Endothelial cell of umbilical vein (primary cell): Measurements from ENCODE around the gene SLC7A7. TPM values are rescaled to one million over a fixed set of nuclear protein-coding genes. Genes with fewer than 3 reads are reported as not detected.

Source experiments
- BruUV-seq: library from RNA; stranded (reverse); fragments of 400-500 nt; replicated peaks from 2 replicates; lab custom pipeline; 2021; lab: Mats Ljungman, UMichigan
- CTCF ChIA-PET: fragments of 300-600, 350-600 bp; sonication (Branson Sonifier 250); formaldehyde crosslinking; loops from one replicate; lab custom pipeline; 2021; ENCODE audit warnings: antibody characterized with exemption, inconsistent platforms; lab: Charles Lee
- POLR2A ChIA-PET: fragments of 300-600, 350-600 bp; sonication (Branson Sonifier 250); formaldehyde crosslinking; loops from one replicate; lab custom pipeline; 2021; ENCODE audit warnings: antibody characterized with exemption, inconsistent platforms; lab: Charles Lee
- DNase-seq: peaks from one replicate; pipeline ENCODE4 v3.0.0-alpha.2; 2011; ENCODE audit warnings: low read depth, low spot score
- FAIRE-seq: peaks from 2 replicates; lab custom pipeline; 2011; peaks lifted over from hg19 to GRCh38; lab: Jason Lieb, UNC
- H2AFZ ChIP-seq: 2 replicates; pipeline ENCODE4 v1.6.0; 2012; ENCODE audit warnings: low read depth, low read length, control low read depth, inconsistent platforms
- H3K27ac ChIP-seq: 2 replicates; pipeline ENCODE4 v1.5.1; 2011; ENCODE audit warnings: low read depth, mild to moderate bottlenecking, control low read depth, low read length, moderate library complexity; ENCODE audit not compliant: insufficient read depth
- H3K27me3 ChIP-seq, 2 experiments: 2 replicates each; pipeline versions ENCODE4 v1.6.0 to v1.6.1; 2011; ENCODE audit warnings: low read length in 2 of 2, mixed read lengths in 1 of 2; ENCODE audit not compliant: control insufficient read depth in 2 of 2, insufficient read depth in 2 of 2
- H3K36me3 ChIP-seq, 2 experiments: 2 replicates in 1 of 2; 3 replicates in 1 of 2; pipeline ENCODE4 v1.5.1; 2011; ENCODE audit warnings: low read length in 2 of 2, mild to moderate bottlenecking in 1 of 2, moderate library complexity in 1 of 2; ENCODE audit not compliant: control insufficient read depth in 2 of 2, insufficient read depth in 2 of 2; ENCODE audit errors: extremely low read depth in 1 of 2
- H3K4me1 ChIP-seq: 3 replicates; pipeline ENCODE4 v1.5.1; 2011; ENCODE audit warnings: mild to moderate bottlenecking, low read length; ENCODE audit not compliant: control insufficient read depth, insufficient read depth; ENCODE audit errors: extremely low read depth
- H3K4me2 ChIP-seq: 2 replicates; pipeline ENCODE4 v1.6.1; 2011; ENCODE audit warnings: low read length, control low read depth, mixed read lengths; ENCODE audit not compliant: insufficient read depth
- H3K4me3 ChIP-seq, 3 experiments: fragments of 200-600 bp in 1 of 3; sonication (generic), shearing (Covaris generic) in 1 of 3; replicated peaks in 1 of 3; 2 replicates each; pipeline ENCODE4 v1.5.1; 2011 to 2016; ENCODE audit warnings: control low read depth in 3 of 3, low read length in 3 of 3, mild to moderate bottlenecking in 2 of 3, inconsistent platforms in 1 of 3, low read depth in 1 of 3, moderate library complexity in 1 of 3; ENCODE audit not compliant: insufficient read depth in 1 of 3
- H3K79me2 ChIP-seq: 2 replicates; pipeline ENCODE4 v1.6.0; 2012; ENCODE audit warnings: low read length, inconsistent platforms; ENCODE audit not compliant: control insufficient read depth, insufficient read depth
- H3K9ac ChIP-seq: replicated peaks from 2 replicates; pipeline ENCODE3; 2011; ENCODE audit warnings: low read length, control low read depth; ENCODE audit not compliant: insufficient read depth; ENCODE audit errors: extremely low read depth
- H3K9me1 ChIP-seq: replicated peaks from 3 replicates; pipeline ENCODE4 v1.6.0; 2011; ENCODE audit warnings: mild to moderate bottlenecking, low read length; ENCODE audit not compliant: control insufficient read depth, insufficient read depth; ENCODE audit errors: extremely low read depth
- H3K9me3 ChIP-seq: replicated peaks from 2 replicates; pipeline ENCODE4 v1.5.1; 2012; ENCODE audit warnings: low read length, inconsistent platforms; ENCODE audit not compliant: control insufficient read depth, insufficient read depth
- H4K20me1 ChIP-seq: replicated peaks from 2 replicates; pipeline ENCODE3; 2011; ENCODE audit warnings: mild to moderate bottlenecking, low read length; ENCODE audit not compliant: control insufficient read depth, insufficient read depth; ENCODE audit errors: extremely low read depth
- FOS ChIP-seq: IDR thresholded peaks from 2 replicates; pipeline ENCODE4 v1.6.1; 2011; ENCODE audit warnings: mild to moderate bottlenecking, low read length, moderate library complexity, borderline replicate concordance; ENCODE audit not compliant: insufficient read depth
- GATA2 ChIP-seq: IDR thresholded peaks from 2 replicates; pipeline ENCODE4 v1.7.0; 2011; ENCODE audit warnings: low read depth, mild to moderate bottlenecking, moderate library complexity, mixed read lengths, low read length; ENCODE audit not compliant: insufficient read length, insufficient read depth
- JUN ChIP-seq: IDR thresholded peaks from 2 replicates; pipeline ENCODE4 v1.6.1; 2011; ENCODE audit warnings: borderline replicate concordance, low read depth; ENCODE audit not compliant: insufficient read length, insufficient read depth
- POLR2AphosphoS5 ChIP-seq: IDR thresholded peaks from 2 replicates; pipeline ENCODE4 v1.6.1; 2012; ENCODE audit warnings: low read depth, mild to moderate bottlenecking, control low read depth, low read length, moderate library complexity; ENCODE audit not compliant: insufficient read depth
- dilution Hi-C: fragments of 300-500 bp; cut with MboI; formaldehyde crosslinking; loops from one replicate; pipeline ENCODE4 v1.15.0; 2019; ENCODE audit warnings: low sequenced_read_pairs; ENCODE audit not compliant: extremely low pct_ligation_motif_present
- intact Hi-C: fragments of 100-400 bp; cut with micrococcal nuclease; formaldehyde crosslinking; loops from one replicate; pipeline ENCODE4 v1.10.0; 2022
- polyA plus RNA-seq, 4 experiments: library from polyadenylated mRNA; depleted of rRNA in 3 of 4; stranded (reverse) in 3 of 4; unstranded in 1 of 4; fragments of >200 nt; gene quantifications; 2 replicates each; pipeline versions ENCODE4 v1.2.1 to v1.2.3, GENCODE V29; 2011 to 2012; ENCODE audit warnings: missing spikeins in 1 of 4
- total RNA-seq: library from RNA; stranded (reverse); gene quantifications from 2 replicates; pipeline ENCODE4 v1.2.3, GENCODE V29; 2021
- TF ChIP-seq, protein P1 (sequence below), 2 donors: IDR thresholded peaks; 1 replicate in 1 of 2; 2 replicates in 1 of 2; pipeline ENCODE4 v1.5.1; 2011; ENCODE audit warnings: low read length in 2 of 2, mild to moderate bottlenecking in 2 of 2, moderate library complexity in 2 of 2, control low read depth in 1 of 2, inconsistent platforms in 1 of 2, low read depth in 1 of 2; ENCODE audit not compliant: insufficient read depth in 1 of 2; ENCODE audit errors: extremely low read depth in 1 of 2
- TF ChIP-seq, protein P2 (sequence below): IDR thresholded peaks from 2 replicates; pipeline ENCODE4 v1.6.1; 2011; ENCODE audit not compliant: insufficient read depth, insufficient read length

SLC7A7 gene
- total and polyA plus RNA-seq, 2 donors (not counting 3 experiments of a cell fraction or from before 2014, with no cell fraction given) = 22.5 to 94.0 TPM

DNA sequence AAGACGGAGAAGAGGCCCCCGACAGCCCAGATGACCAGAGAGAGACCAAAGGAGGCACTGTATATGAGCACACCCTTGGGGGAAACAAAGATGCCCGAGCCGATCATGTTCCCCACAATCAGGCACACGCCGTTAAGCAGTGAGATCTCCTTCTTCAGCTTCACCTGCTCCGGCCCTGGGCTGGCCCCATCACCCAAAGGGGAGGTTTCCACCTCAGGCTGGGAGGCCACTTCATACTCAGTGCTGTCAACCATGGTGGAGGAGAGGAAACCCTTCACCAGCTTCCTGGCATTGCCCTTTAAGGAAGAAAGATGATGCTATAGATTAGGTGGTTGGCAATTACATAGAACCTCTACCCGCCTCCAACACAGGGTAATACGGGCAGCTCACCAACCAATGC is 2.1 kb downstream of the SLC7A7 start:
- Histone ChIP-seq H3K9me3 (no peaks in the 10 kb centered on the region), H3K4me1 (peaks cover 11% of the 10 kb centered on the region), H3K27me3 (no peaks in the 10 kb centered on the region), H3K4me3 (no peak overlapping the region), H3K4me2 (no peak overlapping the region), H3K9me1 (no peaks in the 10 kb centered on the region), H3K36me3 (peaks cover 0 to 5% of the 10 kb centered on the region in 2 experiments), H3K79me2 (no peaks in the 10 kb centered on the region), H3K27ac (no peak overlapping the region), H2AFZ (no peak overlapping the region), H4K20me1 (no peaks in the 10 kb centered on the region), H3K9ac (no peak overlapping the region)
- ChIA-PET CTCF (interaction anchor here (1.1 to 7.7 kb wide), 2 partner anchors 155 to 160 kb away, joined by 3 to 77 read pairs; no protein-coding TSS in a partner anchor), POLR2A (no interaction called here)
- dilution Hi-C loops (no loop called here), intact Hi-C loops (no loop called here)
- BruUV-seq = no TSS peak
- no peak for TF ChIP-seq POLR2AphosphoS5
- TF ChIP-seq FOS = no peak
- no peak for TF ChIP-seq JUN
- TF ChIP-seq, protein P1, sequence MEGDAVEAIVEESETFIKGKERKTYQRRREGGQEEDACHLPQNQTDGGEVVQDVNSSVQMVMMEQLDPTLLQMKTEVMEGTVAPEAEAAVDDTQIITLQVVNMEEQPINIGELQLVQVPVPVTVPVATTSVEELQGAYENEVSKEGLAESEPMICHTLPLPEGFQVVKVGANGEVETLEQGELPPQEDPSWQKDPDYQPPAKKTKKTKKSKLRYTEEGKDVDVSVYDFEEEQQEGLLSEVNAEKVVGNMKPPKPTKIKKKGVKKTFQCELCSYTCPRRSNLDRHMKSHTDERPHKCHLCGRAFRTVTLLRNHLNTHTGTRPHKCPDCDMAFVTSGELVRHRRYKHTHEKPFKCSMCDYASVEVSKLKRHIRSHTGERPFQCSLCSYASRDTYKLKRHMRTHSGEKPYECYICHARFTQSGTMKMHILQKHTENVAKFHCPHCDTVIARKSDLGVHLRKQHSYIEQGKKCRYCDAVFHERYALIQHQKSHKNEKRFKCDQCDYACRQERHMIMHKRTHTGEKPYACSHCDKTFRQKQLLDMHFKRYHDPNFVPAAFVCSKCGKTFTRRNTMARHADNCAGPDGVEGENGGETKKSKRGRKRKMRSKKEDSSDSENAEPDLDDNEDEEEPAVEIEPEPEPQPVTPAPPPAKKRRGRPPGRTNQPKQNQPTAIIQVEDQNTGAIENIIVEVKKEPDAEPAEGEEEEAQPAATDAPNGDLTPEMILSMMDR (IDR thresholded peaks at IDR 0.05; ENCODE audit: extremely low read depth in 1 of 2, insufficient read depth in 1 of 2, low read depth in 1 of 2, low read length in 2 of 2) = no peak
- TF ChIP-seq, protein P2, sequence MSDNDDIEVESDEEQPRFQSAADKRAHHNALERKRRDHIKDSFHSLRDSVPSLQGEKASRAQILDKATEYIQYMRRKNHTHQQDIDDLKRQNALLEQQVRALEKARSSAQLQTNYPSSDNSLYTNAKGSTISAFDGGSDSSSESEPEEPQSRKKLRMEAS = no peak
- FAIRE-seq = no peak
- DNase-seq = no peak

DNA sequence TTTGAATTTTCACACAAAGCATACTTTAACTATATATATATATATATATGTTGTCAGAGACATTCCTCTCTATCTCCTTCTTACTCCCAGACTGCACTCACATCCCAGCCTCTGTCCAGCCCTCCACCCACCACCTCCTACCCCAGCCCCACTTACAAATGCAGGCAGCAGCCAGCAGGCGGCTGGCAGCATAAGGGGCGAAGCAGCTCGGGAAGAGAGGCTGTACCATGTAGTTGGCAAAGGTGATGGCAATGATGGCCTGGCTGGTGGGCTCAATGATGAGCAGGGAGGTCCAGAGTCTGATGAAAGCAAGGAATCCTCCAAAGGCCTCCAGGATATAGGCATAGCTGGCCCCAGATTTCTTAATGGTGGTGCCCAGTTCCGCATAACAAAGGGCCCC is 2.5 kb downstream of the SLC7A7 start:
- FAIRE-seq (no peak), DNase-seq (no peak)
- no peak overlapping the region for H3K9ac ChIP-seq
- no peak overlapping the region for H3K27ac ChIP-seq
- H3K4me2 ChIP-seq = no peak overlapping the region
- no peaks in the 10 kb centered on the region for H4K20me1 ChIP-seq
- POLR2A ChIA-PET = interaction anchor here (0.9 kb wide), 1 partner anchor 34 kb away, joined by 3 read pairs; no protein-coding TSS in a partner anchor
- TF ChIP-seq, protein P1 (IDR thresholded peaks at IDR 0.05; ENCODE audit: extremely low read depth in 1 of 2, insufficient read depth in 1 of 2, low read depth in 1 of 2, low read length in 2 of 2) = no peak
- TF ChIP-seq FOS = no peak
- TF ChIP-seq GATA2 = no peak
- no peak overlapping the region for H2AFZ ChIP-seq
- no peaks in the 10 kb centered on the region for H3K9me1 ChIP-seq
- H3K4me1 ChIP-seq = peaks cover 7% of the 10 kb centered on the region
- dilution Hi-C loops = no loop called here
- peaks cover 0 to 5% of the 10 kb centered on the region in 2 experiments for H3K36me3 ChIP-seq
- no peaks in the 10 kb centered on the region for H3K9me3 ChIP-seq
- CTCF ChIA-PET = interaction anchor here (7.7 kb wide), 1 partner anchor 154 kb away, joined by 77 read pairs; no protein-coding TSS in a partner anchor
- no peak overlapping the region for H3K4me3 ChIP-seq
- H3K79me2 ChIP-seq = no peaks in the 10 kb centered on the region
- intact Hi-C loops = no loop called here
- no TSS peak for BruUV-seq
- no peaks in the 10 kb centered on the region for H3K27me3 ChIP-seq
